Ectodermal cell (in vitro differentiated cells): Measurements from ENCODE around the gene SMAD5.

Experiments
- H3K27ac ChIP-seq: 2 replicates; pipeline ENCODE4 v1.7.0; 2013; ENCODE audit warnings: mild to moderate bottlenecking, low read depth, low read length; ENCODE audit not compliant: insufficient read depth, poor library complexity, severe bottlenecking
- H3K27me3 ChIP-seq: 2 replicates; pipeline ENCODE4 v1.7.0; 2013; ENCODE audit warnings: mild to moderate bottlenecking, low read length; ENCODE audit not compliant: insufficient read depth, control insufficient read depth, poor library complexity, severe bottlenecking
- H3K36me3 ChIP-seq: one replicate; pipeline ENCODE4 v1.7.0; 2013; ENCODE audit warnings: low read length; ENCODE audit not compliant: control insufficient read depth, insufficient read depth
- H3K4me1 ChIP-seq: one replicate; pipeline ENCODE4 v1.7.0; 2013; ENCODE audit warnings: low read length; ENCODE audit not compliant: control insufficient read depth, insufficient read depth
- H3K4me3 ChIP-seq: 2 replicates; pipeline ENCODE4 v1.7.0; 2013; ENCODE audit warnings: low read depth, low read length, control low read depth; ENCODE audit not compliant: insufficient read depth
- H3K9me3 ChIP-seq: 2 replicates; pipeline ENCODE4 v1.7.0; 2013; ENCODE audit warnings: mild to moderate bottlenecking, low read length, moderate library complexity; ENCODE audit not compliant: control insufficient read depth
- WGBS, 2 experiments: methylation state at CpG; one replicate each; pipeline ENCODE4 v1.1.7; 2013; ENCODE audit warnings: missing lambda C conversion rate in 2 of 2; 5-methylcytosine and 5-hydroxymethylcytosine counted together

Gene SMAD5

GRCh38 chr5:136134653-136135052 is 2.0 kb downstream of the SMAD5 start:
- Histone ChIP-seq H3K4me3 (no peak overlapping the region), H3K36me3 (no peaks in the 10 kb centered on the region), H3K9me3 (no peaks in the 10 kb centered on the region), H3K27ac (no peak overlapping the region), H3K4me1 (peaks cover 14% of the 10 kb centered on the region), H3K27me3 (peaks cover 3% of the 10 kb centered on the region)
- 86 to 89% methylated on average over 1 of the region's 1 CpG for WGBS, 2 experiments

- Histone ChIP-seq H3K36me3 (no peaks in the 10 kb centered on the region), H3K27me3 (peaks cover 2% of the 10 kb centered on the region), H3K9me3 (no peaks in the 10 kb centered on the region), H3K4me3 (no peak overlapping the region), H3K27ac (no peak overlapping the region), H3K4me1 (peaks cover 14% of the 10 kb centered on the region)
- 91 to 93% methylated on average over 2 of the region's 2 CpGs for WGBS, 2 experiments
Observed at GRCh38 chr5:136135536-136135935, 2.9 kb downstream of the SMAD5 start.

GRCh38 chr5:136137497-136138220 is 5.0 kb downstream of the SMAD5 start:
- peaks cover 8% of the 10 kb centered on the region for H3K4me1 ChIP-seq
- H3K9me3 ChIP-seq: no peaks in the 10 kb centered on the region
- H3K27me3 ChIP-seq: no peaks in the 10 kb centered on the region
- H3K36me3 ChIP-seq: no peaks in the 10 kb centered on the region
- 94% methylated on average over 2 of the region's 2 CpGs; no CpG with 5 or more reads in 1 of the 2 experiments for WGBS, 2 experiments
- H3K27ac ChIP-seq: no peak overlapping the region
- H3K4me3 ChIP-seq: no peak overlapping the region

GRCh38 chr5:136141561-136141960 is 8.9 kb downstream of the SMAD5 start:
- no peak overlapping the region for H3K27ac ChIP-seq

GRCh38 chr5:136143312-136143711 is 10.7 kb downstream of the SMAD5 start:
- 91 to 95% methylated on average over 4 to 6 of the region's 6 CpGs for WGBS, 2 experiments
- Histone ChIP-seq H3K36me3 (no peaks in the 10 kb centered on the region), H3K27me3 (no peaks in the 10 kb centered on the region), H3K4me3 (no peak overlapping the region), H3K9me3 (no peaks in the 10 kb centered on the region), H3K4me1 (no peaks in the 10 kb centered on the region), H3K27ac (no peak overlapping the region)

More at GRCh38 chr5:136141561-136141960, 8.9 kb downstream of the SMAD5 start:
- H3K36me3 ChIP-seq: no peaks in the 10 kb centered on the region
- H3K27me3 ChIP-seq: no peaks in the 10 kb centered on the region
- no peaks in the 10 kb centered on the region for H3K4me1 ChIP-seq
- H3K4me3 ChIP-seq: no peak overlapping the region
- no peaks in the 10 kb centered on the region for H3K9me3 ChIP-seq

GRCh38 chr5:136143763-136144162 is 11.1 kb downstream of the SMAD5 start:
- whole genome bisulfite sequencing, 2 experiments: 93 to 100% methylated on average over 3 of the region's 3 CpGs
- H3K27me3 ChIP-seq: no peaks in the 10 kb centered on the region
- H3K36me3 ChIP-seq: no peaks in the 10 kb centered on the region
- H3K4me1 ChIP-seq: no peaks in the 10 kb centered on the region
- H3K27ac ChIP-seq: no peak overlapping the region
- no peaks in the 10 kb centered on the region for H3K9me3 ChIP-seq
- H3K4me3 ChIP-seq: no peak overlapping the region

- Histone ChIP-seq H3K27ac (no peak overlapping the region), H3K27me3 (no peaks in the 10 kb centered on the region), H3K36me3 (no peaks in the 10 kb centered on the region), H3K4me1 (no peaks in the 10 kb centered on the region), H3K9me3 (no peaks in the 10 kb centered on the region), H3K4me3 (no peak overlapping the region)
- 83 to 100% methylated on average over 1 to 2 of the region's 2 CpGs for WGBS, 2 experiments
Observed at GRCh38 chr5:136145030-136145429, 12.4 kb downstream of the SMAD5 start.

GRCh38 chr5:136146201-136146600 is 13.6 kb downstream of the SMAD5 start:
- Histone ChIP-seq H3K4me1 (no peaks in the 10 kb centered on the region), H3K36me3 (no peaks in the 10 kb centered on the region), H3K27ac (no peak overlapping the region), H3K4me3 (no peak overlapping the region), H3K27me3 (no peaks in the 10 kb centered on the region), H3K9me3 (no peaks in the 10 kb centered on the region)
- 91 to 94% methylated on average over 2 to 3 of the region's 3 CpGs for WGBS, 2 experiments

GRCh38 chr5:136147632-136148031 is 15.0 kb downstream of the SMAD5 start:
- Histone ChIP-seq H3K9me3 (no peaks in the 10 kb centered on the region), H3K27me3 (no peaks in the 10 kb centered on the region), H3K27ac (no peak overlapping the region), H3K4me3 (no peak overlapping the region), H3K36me3 (no peaks in the 10 kb centered on the region), H3K4me1 (no peaks in the 10 kb centered on the region)

GRCh38 chr5:136149891-136150290 is 17.2 kb downstream of the SMAD5 start:
- Histone ChIP-seq H3K4me1 (no peaks in the 10 kb centered on the region), H3K36me3 (peaks cover 9% of the 10 kb centered on the region), H3K27me3 (no peaks in the 10 kb centered on the region), H3K27ac (no peak overlapping the region), H3K4me3 (no peak overlapping the region), H3K9me3 (no peaks in the 10 kb centered on the region)
- 100% methylated on average over 1 of the region's 1 CpG; no CpG with 5 or more reads in 1 of the 2 experiments for WGBS, 2 experiments
